Measurements from ENCODE around the gene CCDC160. TPM values are rescaled to one million over a fixed set of nuclear protein-coding genes. Genes with fewer than 3 reads are reported as not detected.
"Not testable (repeated sequence)": the region's sequence is repeated elsewhere in the genome, so short reads cannot be mapped to it uniquely, and the experiment has no call there.

CCDC160 gene
- total and polyA plus RNA-seq, 11 donors, result 0.06 TPM; not detected in 10

DNA sequence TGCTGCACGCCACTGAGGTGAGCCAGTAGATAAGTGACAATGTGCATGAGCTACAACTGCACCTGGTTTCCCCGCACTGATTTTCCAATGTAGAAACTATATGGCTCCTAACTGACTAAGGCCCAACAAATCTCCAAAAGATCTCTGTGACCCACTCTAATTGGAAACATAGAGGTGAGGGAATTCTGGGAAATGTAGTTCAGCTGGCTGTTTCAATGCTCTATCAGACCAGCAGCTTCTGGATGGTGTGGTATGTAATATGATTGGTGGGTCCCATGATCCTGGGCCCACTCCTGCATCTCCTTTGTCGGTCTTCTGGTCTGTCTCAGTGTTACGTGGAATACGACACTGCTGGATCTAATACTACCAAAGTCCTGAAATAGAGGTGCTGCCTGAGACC, 18.6 kb downstream of the CCDC160 start:
- WGBS, 4 donors, result 74 to 95% (median 87%) methylated on average over 4 to 5 of the region's 5 CpGs
- Histone ChIP-seq H3K27me3 (peaks cover 0 to 3% (median 0%) of the 10 kb centered on the region in 9 donors), H3K27ac (no peak overlapping the region), H3K4me1 (no peaks in the 10 kb centered on the region), H3K9me3 (no peaks in the 10 kb centered on the region), H3K36me3 (no peaks in the 10 kb centered on the region), H3K4me3 (no peak overlapping the region)
- TF ChIP-seq, protein P1, sequence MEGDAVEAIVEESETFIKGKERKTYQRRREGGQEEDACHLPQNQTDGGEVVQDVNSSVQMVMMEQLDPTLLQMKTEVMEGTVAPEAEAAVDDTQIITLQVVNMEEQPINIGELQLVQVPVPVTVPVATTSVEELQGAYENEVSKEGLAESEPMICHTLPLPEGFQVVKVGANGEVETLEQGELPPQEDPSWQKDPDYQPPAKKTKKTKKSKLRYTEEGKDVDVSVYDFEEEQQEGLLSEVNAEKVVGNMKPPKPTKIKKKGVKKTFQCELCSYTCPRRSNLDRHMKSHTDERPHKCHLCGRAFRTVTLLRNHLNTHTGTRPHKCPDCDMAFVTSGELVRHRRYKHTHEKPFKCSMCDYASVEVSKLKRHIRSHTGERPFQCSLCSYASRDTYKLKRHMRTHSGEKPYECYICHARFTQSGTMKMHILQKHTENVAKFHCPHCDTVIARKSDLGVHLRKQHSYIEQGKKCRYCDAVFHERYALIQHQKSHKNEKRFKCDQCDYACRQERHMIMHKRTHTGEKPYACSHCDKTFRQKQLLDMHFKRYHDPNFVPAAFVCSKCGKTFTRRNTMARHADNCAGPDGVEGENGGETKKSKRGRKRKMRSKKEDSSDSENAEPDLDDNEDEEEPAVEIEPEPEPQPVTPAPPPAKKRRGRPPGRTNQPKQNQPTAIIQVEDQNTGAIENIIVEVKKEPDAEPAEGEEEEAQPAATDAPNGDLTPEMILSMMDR (IDR thresholded peaks at IDR 0.05), result no peak
- TF ChIP-seq POLR2A (IDR thresholded peaks at IDR 0.05), result no peak
- ATAC-seq (no peak), DNase-seq (no peak)
- intact Hi-C loops (cut with DNase I), result no loop called here

DNA sequence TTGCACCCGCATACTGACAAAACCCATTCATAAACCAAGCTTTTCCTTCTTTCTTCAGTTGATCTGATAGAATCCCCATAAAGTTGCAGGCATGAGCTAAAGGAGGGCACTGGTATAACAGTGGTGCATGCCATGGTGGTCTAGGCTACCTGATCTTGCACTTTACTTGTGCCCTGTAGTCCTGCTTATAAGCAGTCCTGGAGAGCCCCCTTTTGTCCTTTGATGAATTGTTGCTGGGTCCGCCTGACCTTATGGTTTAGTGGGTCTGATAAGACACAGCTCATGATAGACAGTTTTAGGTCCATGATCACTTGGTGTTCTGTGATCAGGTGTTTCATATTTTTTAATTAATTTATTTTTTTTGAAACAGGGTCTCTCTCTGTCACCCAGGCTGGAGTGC, 19.7 kb downstream of the CCDC160 start:
- H3K9me3 ChIP-seq, result no peaks in the 10 kb centered on the region
- ATAC-seq (no peak), DNase-seq (no peak)
- TF ChIP-seq POLR2A (IDR thresholded peaks at IDR 0.05), result no peak
- TF ChIP-seq, protein P1 (IDR thresholded peaks at IDR 0.05), result no peak
- 83 to 98% (median 90%) methylated on average over 2 of the region's 2 CpGs for WGBS, 4 donors
- no peak overlapping the region for H3K4me3 ChIP-seq
- intact Hi-C loops (cut with DNase I), result no loop called here
- H3K4me1 ChIP-seq, result no peaks in the 10 kb centered on the region
- no peaks in the 10 kb centered on the region for H3K36me3 ChIP-seq
- no peak overlapping the region for H3K27ac ChIP-seq
- H3K27me3 ChIP-seq, result peaks cover 0 to 3% (median 0%) of the 10 kb centered on the region in 9 donors

DNA sequence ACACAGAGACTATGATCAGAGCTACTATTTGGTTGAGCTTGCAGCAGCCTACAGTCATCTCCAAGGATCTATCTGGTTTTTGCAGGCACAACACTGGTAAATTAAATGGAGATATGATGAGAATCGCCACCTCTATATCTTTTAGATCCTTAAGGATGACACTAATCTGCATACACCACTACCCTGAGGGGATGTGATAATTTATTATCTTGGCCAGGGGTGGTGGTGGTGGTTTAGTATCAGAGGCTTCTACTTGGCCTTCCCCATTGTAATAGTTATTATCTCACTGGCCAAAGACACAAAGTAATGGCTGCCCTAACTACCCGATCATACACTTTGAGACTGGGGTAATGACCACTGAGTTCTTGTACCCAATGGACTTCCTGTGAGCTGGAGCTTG, 21.2 kb downstream of the CCDC160 start:
- ATAC-seq, result no peak
- no peaks in the 10 kb centered on the region for H3K4me1 ChIP-seq
- intact Hi-C loops (cut with DNase I), result no loop called here
- no peak overlapping the region for H3K4me3 ChIP-seq
- TF ChIP-seq, protein P1 (IDR thresholded peaks at IDR 0.05), result no peak
- no peak for TF ChIP-seq POLR2A (IDR thresholded peaks at IDR 0.05)
- DNase-seq, result no peak
- H3K9me3 ChIP-seq, result no peaks in the 10 kb centered on the region
- no peaks in the 10 kb centered on the region for H3K36me3 ChIP-seq
- H3K27ac ChIP-seq, result no peak overlapping the region
- peaks cover 0 to 3% (median 0%) of the 10 kb centered on the region in 9 donors for H3K27me3 ChIP-seq
- WGBS, 4 donors, result 71 to 96% (median 94%) methylated on average over 2 of the region's 2 CpGs

DNA sequence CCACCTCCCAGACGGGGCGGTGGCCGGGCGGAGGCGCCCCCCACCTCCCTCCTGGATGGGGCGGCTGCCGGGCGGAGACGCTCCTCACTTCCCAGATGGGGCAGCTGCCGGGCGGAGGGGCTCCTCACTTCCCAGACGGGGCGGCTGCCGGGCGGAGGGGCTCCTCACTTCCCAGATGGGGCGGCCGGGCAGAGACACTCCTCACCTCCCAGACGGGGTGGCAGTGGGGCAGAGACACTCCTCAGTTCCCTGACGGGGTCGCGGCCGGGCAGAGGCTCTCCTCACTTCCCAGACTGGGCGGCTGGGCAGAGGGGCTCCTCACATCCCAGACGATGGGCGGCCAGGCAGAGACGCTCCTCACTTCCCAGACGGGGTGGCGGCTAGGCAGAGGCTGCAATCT, 49.0 kb downstream of the CCDC160 start:
- H3K9me3 ChIP-seq; DNase-seq; H3K36me3 ChIP-seq; H3K4me1 ChIP-seq; H3K27ac ChIP-seq; H3K4me3 ChIP-seq; ATAC-seq; intact Hi-C loops (cut with DNase I): not testable (repeated sequence)
- 80 to 95% (median 94%) methylated on average over 7 to 28 of the region's 28 CpGs for WGBS, 4 donors
- H3K27me3 ChIP-seq, result peaks cover 0 to 11% (median 0%) of the 10 kb centered on the region in 9 donors

DNA sequence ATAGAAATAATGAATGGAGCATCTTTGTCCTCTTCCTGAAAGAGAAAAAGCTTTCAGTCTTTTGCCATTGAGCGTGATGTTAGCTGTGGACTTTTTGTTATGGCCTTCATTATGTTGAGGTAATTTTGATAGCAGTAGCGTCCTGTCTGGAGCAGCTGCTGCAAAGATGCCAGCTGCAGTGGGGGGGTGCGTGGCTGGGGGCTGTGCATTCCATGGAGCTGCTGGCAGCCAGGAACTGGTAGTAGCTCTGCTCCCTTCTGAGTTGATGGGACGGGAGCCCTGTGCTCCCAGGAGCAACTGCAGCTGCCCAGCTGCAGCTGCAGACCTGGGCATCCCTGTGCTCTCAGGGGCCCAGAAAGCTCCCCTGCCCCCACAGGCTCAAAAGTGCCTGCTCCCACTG, 50.4 kb downstream of the CCDC160 start:
- TF ChIP-seq, protein P1 (IDR thresholded peaks at IDR 0.05), result no peak
- no peak for TF ChIP-seq POLR2A (IDR thresholded peaks at IDR 0.05)
- no peaks in the 10 kb centered on the region for H3K4me1 ChIP-seq
- no peak overlapping the region for H3K4me3 ChIP-seq
- H3K27ac ChIP-seq, result no peak overlapping the region
- peaks cover 0 to 10% (median 0%) of the 10 kb centered on the region in 9 donors for H3K27me3 ChIP-seq
- H3K9me3 ChIP-seq, result peaks cover 0 to 6% (median 0%) of the 10 kb centered on the region in 12 donors
- 48 to 65% (median 58%) methylated on average over 3 to 4 of the region's 4 CpGs for WGBS, 4 donors
- intact Hi-C loops (cut with DNase I), result no loop called here
- no peak for ATAC-seq
- no peak for DNase-seq
- no peaks in the 10 kb centered on the region for H3K36me3 ChIP-seq
